ENCODE results near the gene SKI. TPM values are rescaled to one million over a fixed set of nuclear protein-coding genes. Genes with fewer than 3 reads are reported as not detected.

The SKI gene
- total RNA-seq, 2 donors from 2014 or later, result 135 to 138 TPM

GRCh38 chr1:2214541-2215241 is 13.4 kb upstream of the SKI start:
- DNase-seq (ENCODE audit: low spot score) (no peak), ATAC-seq (ENCODE audit: insufficient number of reproducible peaks, low FRiP score, low read depth) (no peak)
- TF ChIP-seq, protein P1, sequence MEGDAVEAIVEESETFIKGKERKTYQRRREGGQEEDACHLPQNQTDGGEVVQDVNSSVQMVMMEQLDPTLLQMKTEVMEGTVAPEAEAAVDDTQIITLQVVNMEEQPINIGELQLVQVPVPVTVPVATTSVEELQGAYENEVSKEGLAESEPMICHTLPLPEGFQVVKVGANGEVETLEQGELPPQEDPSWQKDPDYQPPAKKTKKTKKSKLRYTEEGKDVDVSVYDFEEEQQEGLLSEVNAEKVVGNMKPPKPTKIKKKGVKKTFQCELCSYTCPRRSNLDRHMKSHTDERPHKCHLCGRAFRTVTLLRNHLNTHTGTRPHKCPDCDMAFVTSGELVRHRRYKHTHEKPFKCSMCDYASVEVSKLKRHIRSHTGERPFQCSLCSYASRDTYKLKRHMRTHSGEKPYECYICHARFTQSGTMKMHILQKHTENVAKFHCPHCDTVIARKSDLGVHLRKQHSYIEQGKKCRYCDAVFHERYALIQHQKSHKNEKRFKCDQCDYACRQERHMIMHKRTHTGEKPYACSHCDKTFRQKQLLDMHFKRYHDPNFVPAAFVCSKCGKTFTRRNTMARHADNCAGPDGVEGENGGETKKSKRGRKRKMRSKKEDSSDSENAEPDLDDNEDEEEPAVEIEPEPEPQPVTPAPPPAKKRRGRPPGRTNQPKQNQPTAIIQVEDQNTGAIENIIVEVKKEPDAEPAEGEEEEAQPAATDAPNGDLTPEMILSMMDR (IDR thresholded peaks at IDR 0.05), result no peak
- peaks cover 31 to 52% of the 10 kb centered on the region in 2 donors for H3K4me1 ChIP-seq (ENCODE audit: control insufficient read depth in 1 of 2, low read depth in 2 of 2)
- no peaks in the 10 kb centered on the region for H3K27me3 ChIP-seq (replicated peaks; ENCODE audit: insufficient read depth)
- H3K36me3 ChIP-seq, result no peaks in the 10 kb centered on the region
- peak overlapping the region; percentile 69 for H3K4me3 ChIP-seq
- no peaks in the 10 kb centered on the region for H3K9me3 ChIP-seq
- H3K27ac ChIP-seq, result peak overlapping the region; percentile 100

- TF ChIP-seq, protein P1 (IDR thresholded peaks at IDR 0.05), result no peak
- H3K36me3 ChIP-seq, result no peaks in the 10 kb centered on the region
- peaks cover 28 to 45% of the 10 kb centered on the region in 2 donors for H3K4me1 ChIP-seq (ENCODE audit: control insufficient read depth in 1 of 2, low read depth in 2 of 2)
- no peaks in the 10 kb centered on the region for H3K27me3 ChIP-seq (replicated peaks; ENCODE audit: insufficient read depth)
- H3K4me3 ChIP-seq, result no peak overlapping the region
- H3K9me3 ChIP-seq, result no peaks in the 10 kb centered on the region
- no peak for DNase-seq (ENCODE audit: low spot score)
- no peak for ATAC-seq (ENCODE audit: insufficient number of reproducible peaks, low FRiP score, low read depth)
- H3K27ac ChIP-seq, result peak overlapping the region; percentile 100
Observed at GRCh38 chr1:2215329-2215728, 12.8 kb upstream of the SKI start.

DNA sequence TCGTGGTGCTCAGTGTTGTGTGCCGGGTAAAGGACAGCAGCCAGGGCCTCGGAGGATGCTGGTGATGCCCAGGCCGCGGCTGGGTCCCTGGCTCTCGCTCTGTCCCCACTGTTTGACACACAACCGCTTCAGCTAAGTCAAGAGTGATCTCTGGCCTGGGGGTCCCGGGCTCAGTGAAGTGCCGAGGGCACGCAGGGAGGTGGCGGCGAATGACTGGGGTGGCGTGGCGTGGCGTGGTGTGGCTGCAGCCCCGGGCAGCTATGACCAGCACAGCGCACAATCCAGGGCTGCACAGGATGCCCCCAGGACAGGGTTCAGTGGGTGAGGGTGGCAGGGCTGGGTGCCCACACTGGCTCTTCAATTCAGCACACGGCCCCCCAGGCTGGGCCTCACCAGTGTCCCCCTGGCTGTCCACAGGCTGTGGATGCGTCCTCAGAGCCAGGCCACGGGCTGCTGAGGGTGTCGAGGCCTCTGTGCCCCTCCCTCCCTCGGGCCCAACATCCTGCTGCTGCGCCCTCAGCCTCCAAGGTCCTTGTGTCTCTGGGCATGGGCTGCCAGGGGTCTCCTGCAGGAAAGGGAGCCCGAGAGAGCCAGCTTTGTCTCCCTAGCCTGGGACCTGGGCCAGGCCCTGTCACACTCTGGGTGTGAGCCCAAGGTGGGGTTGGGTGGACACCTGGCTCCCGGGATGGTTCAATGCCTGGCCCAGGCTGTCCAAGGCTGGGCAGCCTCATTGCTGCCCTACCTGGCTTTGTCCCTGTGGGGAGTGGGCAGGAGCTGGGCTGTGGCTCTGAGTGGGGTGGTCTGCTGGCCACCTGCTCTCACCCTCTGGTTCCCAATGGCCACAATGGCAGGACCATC is 12.0 kb upstream of the SKI start:
- Histone ChIP-seq H3K9me3 (no peaks in the 10 kb centered on the region), H3K4me3 (no peak overlapping the region), H3K36me3 (no peaks in the 10 kb centered on the region), H3K27ac (no peak overlapping the region), H3K27me3 (replicated peaks; ENCODE audit: insufficient read depth) (no peaks in the 10 kb centered on the region), H3K4me1 (ENCODE audit: control insufficient read depth in 1 of 2, low read depth in 2 of 2) (peaks cover 28 to 39% of the 10 kb centered on the region in 2 donors)
- DNase-seq (ENCODE audit: low spot score), result no peak
- TF ChIP-seq, protein P1 (IDR thresholded peaks at IDR 0.05), result no peak
- ATAC-seq (ENCODE audit: insufficient number of reproducible peaks, low FRiP score, low read depth), result no peak

GRCh38 chr1:2216767-2217058 is 11.4 kb upstream of the SKI start:
- TF ChIP-seq, protein P1 (IDR thresholded peaks at IDR 0.05), result no peak
- ATAC-seq (ENCODE audit: insufficient number of reproducible peaks, low FRiP score, low read depth) (no peak), DNase-seq (ENCODE audit: low spot score) (no peak)
- H3K4me3 ChIP-seq, result no peak overlapping the region
- no peaks in the 10 kb centered on the region for H3K27me3 ChIP-seq (replicated peaks; ENCODE audit: insufficient read depth)
- H3K9me3 ChIP-seq, result no peaks in the 10 kb centered on the region
- no peaks in the 10 kb centered on the region for H3K36me3 ChIP-seq
- H3K27ac ChIP-seq, result no peak overlapping the region
- H3K4me1 ChIP-seq (ENCODE audit: control insufficient read depth in 1 of 2, low read depth in 2 of 2), result peaks cover 28 to 37% of the 10 kb centered on the region in 2 donors

GRCh38 chr1:2221271-2221670 is 6.8 kb upstream of the SKI start:
- Histone ChIP-seq H3K27ac (no peak overlapping the region), H3K4me1 (ENCODE audit: control insufficient read depth in 1 of 2, low read depth in 2 of 2) (peaks cover 0 to 3% of the 10 kb centered on the region in 2 donors), H3K36me3 (no peaks in the 10 kb centered on the region), H3K9me3 (no peaks in the 10 kb centered on the region), H3K4me3 (no peak overlapping the region), H3K27me3 (replicated peaks; ENCODE audit: insufficient read depth) (no peaks in the 10 kb centered on the region)
- DNase-seq (ENCODE audit: low spot score), result no peak
- no peak for ATAC-seq (ENCODE audit: insufficient number of reproducible peaks, low FRiP score, low read depth)
- TF ChIP-seq, protein P1 (IDR thresholded peaks at IDR 0.05), result no peak

All from thoracic aorta (tissue), 2 donors.